Measurements from ENCODE around the gene KRTAP1-3. TPM values are rescaled to one million over a fixed set of nuclear protein-coding genes. Genes with fewer than 3 reads are reported as not detected.
"Not testable (repeated sequence)": the region's sequence is repeated elsewhere in the genome, so short reads cannot be mapped to it uniquely, and the experiment has no call there.

Gene KRTAP1-3
- total RNA-seq, 1 donor from 2014 or later: not detected

GRCh38 chr17:41054556-41054955 lies 19.9 kb upstream of the KRTAP1-3 start:
- DNase-seq (ENCODE audit: low read depth): not testable (repeated sequence)

- DNase-seq (ENCODE audit: low read depth): peak; percentile 54
Measured at GRCh38 chr17:41054025-41054424, 19.4 kb upstream of the KRTAP1-3 start.

DNA sequence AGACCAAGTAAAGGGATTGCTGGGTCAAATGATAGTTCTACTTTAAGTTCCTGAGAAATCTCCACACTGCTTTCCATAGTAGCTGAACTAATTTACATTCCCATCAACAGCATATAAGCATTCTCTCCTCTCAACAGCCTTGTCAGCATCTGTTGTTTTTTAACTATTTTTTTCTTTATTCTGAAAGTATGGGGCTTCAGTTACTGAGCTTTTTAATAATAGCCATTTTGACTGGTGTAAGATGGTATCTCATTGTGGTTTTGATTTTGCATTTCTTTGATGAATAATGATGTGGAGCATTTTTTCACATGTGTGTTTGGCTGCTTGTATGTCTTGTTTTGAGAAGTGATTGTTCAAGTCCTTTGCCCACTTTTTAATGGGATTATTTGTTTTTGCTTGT lies 17.9 kb upstream of the KRTAP1-3 start:
- DNase-seq (ENCODE audit: low read depth): no peak

GRCh38 chr17:41049110-41049509 lies 14.4 kb upstream of the KRTAP1-3 start:
- peak; percentile 49 for DNase-seq (ENCODE audit: low read depth)

DNA sequence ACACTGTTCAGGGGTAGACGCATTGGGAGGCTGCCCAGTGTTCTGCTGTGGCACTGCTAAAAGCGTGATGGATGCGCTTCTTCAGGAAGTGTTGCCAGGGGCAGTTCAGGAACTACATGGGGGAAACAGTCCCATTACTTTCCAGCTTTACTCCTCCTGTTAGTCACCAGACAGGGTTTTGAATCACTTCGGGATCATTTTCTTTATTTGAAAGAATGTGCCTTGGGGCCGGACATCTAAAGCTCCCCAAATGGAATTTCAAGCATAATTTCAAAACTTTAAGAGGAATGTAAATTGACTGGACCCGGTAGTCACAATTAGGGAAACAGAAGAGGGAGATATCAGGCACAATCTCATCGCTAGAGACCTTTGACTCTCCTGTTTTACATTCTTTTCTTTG lies 13.8 kb upstream of the KRTAP1-3 start:
- no peak for DNase-seq (ENCODE audit: low read depth)

DNA sequence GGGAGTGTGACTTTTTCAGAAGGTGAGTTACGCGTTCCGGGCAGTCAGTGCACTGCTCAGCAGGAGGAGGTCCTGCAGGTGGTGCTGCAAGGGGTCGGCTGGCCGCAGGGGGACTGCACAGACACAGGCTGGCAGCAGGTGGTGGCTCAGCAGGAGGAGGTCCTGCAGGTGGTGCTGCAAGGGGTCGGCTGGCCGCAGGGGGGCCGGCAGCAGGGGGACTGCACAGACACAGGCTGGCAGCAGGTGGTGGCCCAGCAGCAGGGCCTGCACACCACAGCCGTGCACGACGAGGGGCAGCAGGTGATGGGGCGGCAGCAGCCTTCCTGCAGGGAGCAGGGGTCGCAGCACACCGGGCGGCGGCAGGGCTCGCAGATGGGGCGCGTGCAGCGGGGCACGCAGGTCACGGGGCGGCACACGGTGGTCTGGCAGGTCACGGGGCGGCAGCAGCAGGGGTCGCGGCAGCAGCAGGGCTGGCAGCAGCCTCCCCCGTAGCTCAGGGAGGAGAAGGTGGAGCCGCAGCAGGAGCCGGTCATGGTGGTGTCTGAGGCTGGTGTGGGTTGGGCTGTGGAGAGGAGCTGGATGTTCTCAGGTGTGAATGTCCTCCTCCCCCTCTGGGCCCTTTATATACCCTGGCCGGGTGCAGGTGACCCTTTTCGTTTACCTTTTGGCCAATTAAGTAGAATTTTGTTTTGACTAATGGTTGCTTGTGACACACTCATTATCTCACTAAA lies 12.2 kb upstream of the KRTAP1-3 start, which contains the start of gene KRTAP2-1:
KRTAP2-1 (minus strand) TSS at position 582 of the 731 bp plus-strand sequence; CDS start at position 533, 49 bp downstream.
- not testable (repeated sequence) for DNase-seq (ENCODE audit: low read depth)

DNA sequence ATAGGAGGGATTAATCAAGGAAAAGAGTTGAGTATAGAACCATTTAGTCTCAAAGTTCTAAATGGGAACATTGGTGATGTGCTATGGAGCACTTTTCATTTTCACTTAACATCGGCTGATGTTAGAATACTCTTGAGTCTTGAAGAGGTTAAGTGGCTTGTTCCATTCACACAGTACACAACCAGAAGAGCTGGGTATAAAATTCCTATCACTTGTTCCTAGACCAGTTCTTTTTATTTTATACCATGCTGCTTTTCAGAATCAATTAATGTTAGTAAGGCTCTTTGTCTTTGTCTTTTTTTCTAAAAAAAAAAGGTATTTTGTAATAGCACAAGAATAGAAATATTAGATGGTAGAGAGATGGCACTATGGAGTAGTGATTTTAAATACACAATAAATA lies 8.3 kb upstream of the KRTAP1-3 start:
- DNase-seq (ENCODE audit: low read depth): no peak

GRCh38 chr17:41040783-41041571 lies 6.3 kb upstream of the KRTAP1-3 start, which contains the start of gene KRTAP1-1:
Gene KRTAP1-1 (minus strand): TSS chr17:41041450. CDS start chr17:41041397, 53 bp downstream.
- DNase-seq (ENCODE audit: low read depth): not testable (repeated sequence)

DNA sequence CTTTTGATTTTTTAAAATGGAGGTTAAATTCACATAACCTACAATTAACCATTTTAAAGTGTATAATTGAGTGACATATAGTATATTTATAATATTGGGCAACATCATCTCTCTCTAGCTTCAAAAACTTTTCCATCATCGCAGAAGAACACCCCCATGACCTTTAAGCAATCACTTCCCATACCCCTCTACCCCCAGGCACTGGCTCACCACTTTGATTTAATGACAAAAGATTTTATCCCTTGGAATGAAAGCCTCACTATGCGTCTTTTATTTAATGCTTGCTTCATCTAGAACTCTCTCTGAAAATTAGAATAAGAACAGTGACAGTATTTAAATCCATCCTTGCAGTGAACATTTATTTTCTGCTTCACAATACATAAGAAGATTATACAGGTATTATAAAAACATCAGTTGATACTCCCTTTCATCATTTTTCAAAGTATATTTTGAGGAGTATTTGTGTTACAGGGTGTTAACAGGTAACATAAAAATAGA lies 3.2 kb upstream of the KRTAP1-3 start:
- no peak for DNase-seq (ENCODE audit: low read depth)

DNA sequence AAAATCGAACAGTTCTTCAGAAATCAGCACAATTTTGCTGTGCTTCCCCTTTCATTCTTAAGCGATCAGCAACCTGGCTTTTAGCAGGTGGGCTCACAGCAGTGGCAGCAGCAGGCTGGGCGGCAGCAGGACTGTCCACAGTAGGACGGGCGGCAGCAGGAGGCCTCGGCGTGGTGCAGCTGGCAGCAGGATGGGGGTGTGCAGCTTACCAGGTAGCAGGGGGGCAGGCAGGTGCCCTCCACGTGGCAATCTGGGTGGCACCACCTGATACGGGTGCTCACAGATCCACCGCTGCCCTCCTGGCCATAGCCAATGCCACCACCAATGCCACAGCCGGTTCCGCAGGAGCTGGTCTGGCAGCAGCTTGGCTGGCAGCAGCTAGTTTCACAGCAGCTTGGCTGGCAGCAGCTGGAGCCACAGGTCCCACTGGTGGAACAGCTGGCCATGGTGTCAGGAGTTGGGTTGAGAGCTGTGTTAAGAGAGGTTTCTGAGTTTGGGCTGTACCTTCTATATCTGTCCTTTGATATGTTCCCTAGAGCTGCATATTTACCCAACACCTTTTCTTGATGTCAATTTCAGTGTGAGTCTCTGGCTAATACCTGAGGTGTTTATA lies 4.9 kb downstream of the KRTAP1-3 start, which contains the start of gene KRTAP1-4:
KRTAP1-4 (minus strand) TSS at position 563 of the 613 bp plus-strand sequence; CDS start at position 446, 117 bp downstream.
- no peak for DNase-seq (ENCODE audit: low read depth)

GRCh38 chr17:41026715-41027471 lies 7.8 kb downstream of the KRTAP1-3 start, which contains the start of gene KRTAP1-5:
Gene KRTAP1-5 (minus strand): TSS chr17:41027208. CDS start chr17:41027155, 53 bp downstream.
- no peak for DNase-seq (ENCODE audit: low read depth)

GRCh38 chr17:41024697-41025096 lies 10.0 kb downstream of the KRTAP1-3 start:
- no peak for DNase-seq (ENCODE audit: low read depth)

GRCh38 chr17:41020336-41020735 lies 14.3 kb downstream of the KRTAP1-3 start:
- no peak for DNase-seq (ENCODE audit: low read depth)

DNA sequence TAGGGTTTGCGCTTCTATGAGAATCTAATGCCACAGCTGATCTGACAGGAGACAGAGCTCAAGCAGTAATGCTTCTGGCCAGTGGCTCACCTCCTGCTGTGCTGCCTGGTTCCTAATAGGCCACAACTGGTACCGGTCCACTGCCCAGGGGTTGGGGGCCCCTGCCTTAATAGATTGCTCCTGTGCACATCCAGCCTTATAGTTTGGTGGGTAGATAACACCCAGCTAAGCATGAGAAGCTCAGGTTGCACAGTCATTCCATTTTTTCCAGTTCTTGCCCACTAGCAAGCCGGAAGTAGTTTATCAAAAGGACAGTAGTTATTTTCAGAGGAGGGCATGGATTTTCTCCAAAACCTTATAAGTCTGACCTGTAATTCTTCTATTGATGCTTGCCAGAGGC lies 15.3 kb downstream of the KRTAP1-3 start:
- DNase-seq (ENCODE audit: low read depth): no peak

DNA sequence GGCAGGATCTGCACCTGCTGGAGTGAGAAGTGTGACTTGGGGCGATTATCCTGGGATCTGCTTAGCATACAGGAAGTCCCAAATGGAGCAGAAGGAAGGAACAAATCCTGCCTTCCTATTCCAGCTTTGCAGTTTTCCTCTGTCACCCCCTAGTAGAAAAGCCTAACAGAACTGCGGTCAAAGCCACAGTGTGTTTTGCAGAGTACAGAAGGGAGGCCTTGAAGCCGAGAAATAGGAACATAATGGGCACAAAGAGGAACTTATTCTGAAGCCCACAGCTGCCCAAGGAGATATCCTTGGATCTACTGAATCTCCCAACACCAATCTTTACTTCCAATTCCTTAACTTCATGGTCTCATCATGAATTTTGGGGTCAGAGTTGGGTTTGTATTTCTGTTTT lies 16.1 kb downstream of the KRTAP1-3 start:
- DNase-seq (ENCODE audit: low read depth): no peak

DNA sequence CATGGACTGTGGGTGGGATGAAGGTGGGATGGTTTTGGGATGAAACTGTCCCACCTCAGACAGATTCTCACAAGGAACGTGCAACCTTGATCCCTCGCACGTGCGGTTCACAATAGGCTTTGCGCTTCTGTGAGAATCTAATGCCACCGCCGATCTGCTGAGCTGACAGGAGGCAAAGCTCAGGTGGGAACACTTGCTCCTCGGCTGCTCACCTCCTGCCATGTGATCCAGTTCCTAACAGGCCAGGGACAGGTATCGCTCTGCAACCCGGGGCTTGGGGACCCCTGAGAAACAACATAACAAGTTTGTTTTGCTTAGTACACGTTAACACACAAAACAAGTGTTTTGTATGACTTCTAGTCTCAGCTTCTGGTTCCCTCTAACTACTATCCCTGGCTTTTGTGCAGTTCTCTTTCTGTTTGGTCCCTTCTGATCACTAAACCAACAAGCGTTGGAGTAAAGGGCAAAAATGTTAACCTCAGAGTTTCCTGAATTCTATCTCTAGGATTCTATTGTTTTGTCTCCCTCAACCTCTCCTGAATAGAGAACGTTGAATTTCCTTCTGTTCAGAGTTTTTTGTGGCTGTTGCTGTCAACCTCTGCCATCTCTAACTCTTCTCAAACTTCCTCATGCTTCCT lies 18.0 kb downstream of the KRTAP1-3 start:
- no peak for DNase-seq (ENCODE audit: low read depth)

- peak; percentile 34 for DNase-seq (ENCODE audit: low read depth)
Measured at GRCh38 chr17:41015454-41015853, 19.2 kb downstream of the KRTAP1-3 start.

DNA sequence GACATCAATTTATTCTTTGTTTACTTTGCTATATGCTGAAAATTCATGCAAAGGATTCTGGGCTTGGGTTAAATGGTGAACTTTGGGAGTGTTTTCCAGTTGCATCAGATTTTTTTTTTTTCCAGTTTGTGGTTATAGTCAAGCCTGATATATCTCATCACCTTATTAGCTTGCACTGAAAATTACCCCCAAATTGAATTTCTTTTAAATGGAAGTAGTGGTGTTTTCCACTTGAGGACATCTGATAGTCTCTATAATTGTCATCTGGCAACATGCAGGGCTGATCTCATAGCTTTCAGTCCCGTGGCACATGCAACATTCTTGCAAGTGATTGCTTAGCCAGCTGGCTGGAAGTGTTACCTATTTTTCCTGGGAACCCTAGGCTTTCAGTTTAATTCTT lies 21.1 kb downstream of the KRTAP1-3 start:
- DNase-seq (ENCODE audit: low read depth): no peak

DNA sequence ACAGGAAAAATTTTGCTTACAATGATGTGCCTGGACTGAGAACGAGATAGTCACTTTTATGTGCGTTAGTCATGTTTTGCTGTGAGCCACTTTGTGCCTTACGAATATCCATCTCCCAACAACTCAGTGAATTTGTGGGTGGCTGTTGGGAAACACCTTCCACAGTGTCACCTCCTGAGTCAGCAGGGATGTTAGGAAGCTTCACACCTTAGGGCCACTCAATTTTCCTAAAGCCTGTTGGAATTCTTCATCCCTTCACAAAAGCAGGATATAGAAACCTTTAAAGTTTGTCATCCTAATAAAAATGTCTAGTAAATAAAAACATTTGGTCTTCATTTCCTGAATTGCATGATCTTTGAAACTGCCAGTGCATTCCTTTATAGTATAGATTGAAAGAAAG lies 21.5 kb downstream of the KRTAP1-3 start:
- no peak for DNase-seq (ENCODE audit: low read depth)

DNA sequence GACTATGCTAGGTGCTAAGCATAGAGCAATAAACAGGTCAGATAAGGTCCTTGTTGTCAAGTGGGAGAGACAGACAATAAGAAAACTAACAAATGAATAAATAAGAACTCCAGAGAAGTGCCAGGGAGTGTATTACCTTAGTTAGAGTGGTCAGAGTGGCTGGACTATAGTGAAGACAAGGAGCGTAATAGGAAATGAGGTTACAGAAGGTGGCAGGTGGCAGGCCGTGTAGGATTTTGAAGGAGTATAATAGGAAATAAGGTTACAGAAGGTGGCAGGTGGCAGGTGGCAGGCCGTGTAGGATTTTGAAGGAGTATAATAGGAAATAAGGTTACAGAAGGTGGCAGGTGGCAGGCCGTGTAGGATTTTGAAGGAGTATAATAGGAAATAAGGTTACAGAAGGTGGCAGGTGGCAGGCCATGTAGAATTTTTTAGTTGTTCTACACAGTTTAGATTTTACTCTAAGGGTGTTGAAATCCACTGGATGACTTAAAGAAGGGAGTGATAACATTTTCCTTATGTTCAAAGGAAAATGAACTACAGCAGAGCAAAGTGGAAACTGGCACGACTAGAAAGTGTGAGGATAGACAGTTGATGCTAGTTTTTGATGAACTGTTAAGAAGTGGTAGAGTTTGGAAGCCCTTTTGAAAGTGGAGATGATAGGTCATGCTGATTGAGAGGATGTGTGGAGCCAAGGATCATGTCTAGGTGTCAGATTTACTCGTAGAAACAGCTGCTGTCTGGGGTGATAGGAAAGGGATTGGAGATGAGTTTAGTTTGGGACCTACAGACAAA lies 22.2 kb downstream of the KRTAP1-3 start:
- DNase-seq (ENCODE audit: low read depth): no peak
